ENCODE measurements around the gene ADRA2C. TPM values are rescaled to one million over a fixed set of nuclear protein-coding genes. Genes with fewer than 3 reads are reported as not detected.
"Not testable (repeated sequence)": the region's sequence is repeated elsewhere in the genome, so short reads cannot be mapped to it uniquely, and the experiment has no call there.

The ADRA2C gene
- total RNA-seq, 1 donor from 2014 or later: 8.7 TPM

- no peak for DNase-seq (ENCODE audit: low read depth)
Measured at GRCh38 chr4:3810796-3811485, 44.8 kb downstream of the ADRA2C start.

GRCh38 chr4:3811621-3812020 lies 45.4 kb downstream of the ADRA2C start:
- no peak for DNase-seq (ENCODE audit: low read depth)

GRCh38 chr4:3812211-3812934 lies 46.2 kb downstream of the ADRA2C start:
- no peak for DNase-seq (ENCODE audit: low read depth)

GRCh38 chr4:3813151-3814052 lies 47.2 kb downstream of the ADRA2C start:
- no peak for DNase-seq (ENCODE audit: low read depth)

- no peak for DNase-seq (ENCODE audit: low read depth)
Measured at GRCh38 chr4:3814053-3814570, 47.9 kb downstream of the ADRA2C start.

GRCh38 chr4:3814838-3815237 lies 48.7 kb downstream of the ADRA2C start:
- not testable (repeated sequence) for DNase-seq (ENCODE audit: low read depth)

- DNase-seq (ENCODE audit: low read depth): no peak
Measured at GRCh38 chr4:3816256-3816825, 50.2 kb downstream of the ADRA2C start.

- DNase-seq (ENCODE audit: low read depth): no peak
Measured at GRCh38 chr4:3816983-3817960, 51.1 kb downstream of the ADRA2C start.

Other genes starting within 250 kb of the ADRA2C start
- gene LRPAP1, start 234.0 kb upstream of the ADRA2C start, total RNA-seq: 194 and 195 TPM in 2 replicates

All from myocyte (in vitro differentiated cells).